IPS DF 19.7 (cell line): ENCODE data around the gene CCPG1.

Source experiments
- DNase-seq: peaks from one replicate; pipeline ENCODE4 v3.0.0-alpha.2; 2013; ENCODE audit warnings: low read depth, low spot score

CCPG1 gene

DNA sequence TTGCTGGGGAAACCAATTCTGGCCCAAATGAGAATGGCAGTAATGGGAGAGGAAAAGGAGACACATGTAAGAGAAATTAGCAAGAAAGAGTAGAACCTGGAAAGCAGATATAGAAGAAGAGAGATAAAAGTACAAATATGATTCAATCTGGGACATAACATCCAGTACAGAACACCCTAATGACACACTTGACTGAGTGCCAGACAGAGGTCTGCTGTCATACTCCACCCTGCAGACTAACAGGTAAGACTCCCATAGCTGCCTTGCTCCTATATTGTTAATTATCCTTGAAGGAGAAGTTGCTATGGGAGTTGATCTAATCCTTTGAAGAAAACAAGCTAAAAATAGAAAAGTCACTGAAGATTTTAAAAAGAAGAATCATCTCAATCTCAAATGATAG is 21.1 kb downstream of the CCPG1 start:
- no peak for DNase-seq

DNA sequence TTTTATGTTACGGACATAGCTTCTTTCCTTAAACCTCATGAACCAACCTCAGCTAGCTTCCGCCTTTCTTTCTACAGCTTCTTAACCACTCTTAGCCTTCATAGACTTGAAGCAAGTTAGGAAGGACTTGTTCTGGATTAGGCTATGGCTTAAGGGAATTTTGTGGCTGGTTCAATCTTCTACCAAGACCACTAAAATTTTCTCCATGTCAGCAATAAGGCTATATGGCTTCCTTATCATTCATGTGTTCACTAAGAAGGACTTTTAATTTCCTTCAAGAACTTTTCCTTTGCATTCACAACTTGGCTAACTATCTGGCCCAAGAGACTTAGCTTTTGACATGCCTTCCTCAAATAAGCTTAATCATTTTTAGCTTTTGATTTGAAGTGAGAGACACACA is 24.5 kb downstream of the CCPG1 start:
- no peak for DNase-seq

DNA sequence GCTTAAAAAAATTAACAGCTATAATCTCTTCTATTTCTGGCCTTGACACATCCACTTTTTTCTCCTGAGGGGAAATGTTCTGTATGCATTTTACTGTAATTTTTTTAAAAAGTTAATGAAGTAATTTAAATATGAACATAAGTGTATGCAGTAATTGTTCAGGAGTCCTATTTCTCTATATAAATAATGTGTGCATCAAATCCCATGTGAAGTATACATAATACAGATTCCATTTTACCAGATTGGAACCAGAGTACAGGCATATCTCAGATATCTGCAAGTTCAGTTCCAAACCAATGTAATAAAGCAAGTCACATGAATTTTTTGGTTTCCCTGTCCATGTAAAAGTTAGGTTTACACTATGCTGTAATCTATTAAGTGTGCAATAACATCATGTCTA is 26.6 kb downstream of the CCPG1 start:
- DNase-seq, result no peak

DNA sequence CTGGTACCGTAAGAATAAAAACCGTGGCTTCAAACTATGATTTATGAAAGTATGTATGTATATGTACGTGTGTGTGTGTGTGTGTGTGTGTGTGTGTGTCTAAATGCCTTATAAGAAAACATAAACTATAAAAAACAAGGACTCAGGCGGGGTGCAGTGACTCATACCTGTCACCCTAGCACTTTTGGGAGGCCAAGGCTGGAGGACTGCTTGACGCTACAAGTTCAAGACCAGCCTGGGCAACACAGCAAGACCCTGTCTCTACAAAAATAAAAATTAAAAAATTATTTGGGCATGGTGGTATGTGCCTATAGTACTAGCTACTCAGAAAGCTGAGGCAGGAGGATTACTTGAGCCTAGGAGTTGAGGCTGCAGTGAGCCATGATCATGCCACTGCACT is 29.1 kb downstream of the CCPG1 start:
- DNase-seq, result no peak

DNA sequence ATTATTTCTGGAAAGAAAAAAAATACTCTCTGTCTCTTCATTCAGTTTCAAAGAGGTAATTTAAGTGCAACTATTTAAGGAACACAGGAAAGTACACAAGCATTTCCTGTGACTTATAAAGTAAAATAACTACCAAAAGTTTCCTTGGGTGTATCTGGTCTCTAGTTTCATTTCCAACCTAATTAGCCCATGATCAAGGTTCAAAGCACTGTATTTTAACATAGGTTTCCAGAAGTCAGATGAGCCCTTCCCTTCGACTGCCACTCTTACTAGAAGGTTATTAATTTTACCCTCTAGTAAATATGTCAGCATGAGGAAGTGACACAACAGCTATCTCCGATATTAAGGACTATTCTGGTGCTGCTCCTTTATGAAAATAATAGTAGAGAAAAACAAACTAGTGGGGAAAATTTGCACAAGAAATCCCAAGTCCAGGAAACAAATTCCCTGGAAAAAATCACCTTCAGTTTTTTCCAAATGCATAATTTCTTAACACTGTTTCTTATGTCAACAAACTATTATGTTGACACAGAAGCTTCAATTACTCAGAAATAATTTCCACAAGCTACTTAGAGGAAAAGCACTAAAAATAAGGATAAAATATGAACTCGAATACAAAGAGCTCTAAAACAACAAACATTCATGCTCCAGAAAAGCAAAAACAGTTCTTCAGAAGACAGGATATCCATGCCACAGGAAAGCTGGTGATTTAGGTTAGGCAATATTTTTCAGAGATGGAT is 35.3 kb downstream of the CCPG1 start:
- DNase-seq, result no peak

DNA sequence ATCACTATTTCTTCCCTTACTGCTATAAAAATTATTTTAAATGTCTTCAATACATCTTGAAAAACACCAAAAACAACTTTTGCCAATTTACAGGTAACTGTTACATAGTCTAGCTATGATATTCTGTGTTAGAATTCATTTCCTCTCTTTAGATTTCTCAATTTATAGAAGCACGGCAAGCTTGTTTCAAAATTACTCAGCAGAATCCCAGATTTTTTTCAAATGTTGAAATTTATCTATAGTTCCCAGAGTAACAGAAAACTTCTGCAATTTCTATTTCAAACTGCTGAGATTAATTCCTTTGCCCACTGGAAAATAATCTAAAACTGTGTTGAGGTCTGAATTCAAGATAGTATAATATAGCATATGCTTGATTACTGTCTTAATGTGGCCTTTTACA is 41.2 kb downstream of the CCPG1 start:
- DNase-seq, result no peak

DNA sequence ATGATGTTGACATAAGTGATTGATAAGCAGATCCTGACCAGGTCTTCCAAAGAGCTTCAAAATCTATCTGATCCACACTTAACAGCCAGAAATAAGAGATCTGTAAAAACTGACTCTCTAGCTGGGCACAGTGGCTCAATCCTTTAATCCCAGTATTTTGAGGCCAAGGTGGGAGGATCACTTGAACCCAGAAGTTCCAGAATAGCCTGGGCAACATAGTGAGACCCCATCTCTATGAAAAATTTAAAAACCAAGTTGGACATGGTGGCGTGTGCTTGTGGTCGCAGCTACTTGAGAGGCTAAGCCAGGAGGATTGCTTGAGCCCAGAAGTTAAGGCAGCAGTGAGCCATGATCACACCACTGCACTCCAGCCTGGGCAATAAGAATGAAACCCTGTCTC is 45.5 kb downstream of the CCPG1 start:
- no peak for DNase-seq

DNA sequence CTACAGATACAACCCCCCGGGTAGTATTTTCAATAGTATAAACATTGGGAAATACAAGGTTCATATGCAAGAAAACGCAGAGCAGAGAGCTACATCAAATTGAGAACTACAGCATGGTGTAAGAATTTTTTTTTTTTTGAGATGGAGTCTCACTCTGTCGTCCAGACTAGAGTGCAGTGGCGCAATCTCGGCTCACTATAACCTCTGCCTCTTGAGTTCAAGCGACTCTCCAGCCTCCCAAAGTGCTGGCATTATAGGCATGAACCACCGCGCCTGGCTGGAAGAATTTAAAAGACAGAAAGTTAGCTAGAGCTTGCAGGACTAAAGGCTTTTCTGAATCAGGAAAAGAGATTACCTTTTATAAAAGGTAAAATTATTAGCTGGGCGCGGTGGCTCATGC is 47.1 kb downstream of the CCPG1 start:
- no peak for DNase-seq

DNA sequence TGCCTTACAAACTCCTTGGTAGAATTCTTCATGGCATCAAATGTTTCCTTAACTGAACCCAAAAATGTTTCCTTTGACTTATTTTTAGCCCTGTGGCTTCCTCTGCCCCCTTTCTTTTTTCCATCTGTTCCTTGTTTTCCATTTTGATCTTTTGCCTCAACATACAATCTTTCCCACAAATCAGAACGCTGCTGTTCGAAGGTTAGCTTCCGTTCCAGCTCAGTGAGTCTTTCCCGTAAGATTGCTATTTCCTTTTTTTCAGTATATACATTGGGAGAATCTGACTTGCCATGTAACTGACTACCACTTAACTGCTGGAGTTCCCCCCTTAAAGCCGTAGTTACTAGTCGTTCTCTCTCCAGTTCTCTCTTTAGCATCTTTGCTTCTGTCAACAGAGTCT is 47.9 kb downstream of the CCPG1 start:
- no peak for DNase-seq

DNA sequence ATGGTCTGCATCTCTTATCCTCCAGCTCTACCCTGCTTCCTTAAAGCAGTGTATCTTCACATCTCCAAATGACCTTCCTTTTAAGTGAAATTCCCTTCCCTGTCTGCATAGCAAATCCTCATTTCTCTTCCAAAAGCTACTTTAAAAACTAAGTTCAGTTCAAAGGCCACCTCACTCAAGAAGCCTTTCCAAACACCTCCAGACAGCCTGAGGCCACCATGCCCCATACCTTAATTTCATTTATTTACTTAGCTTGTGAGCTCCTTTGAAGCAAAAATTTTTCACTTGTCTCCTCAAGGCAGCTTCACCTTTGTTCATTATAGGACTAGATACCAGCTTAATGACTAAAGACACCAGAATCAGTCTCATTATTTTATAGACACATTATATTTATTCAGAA is 49.7 kb downstream of the CCPG1 start:
- no peak for DNase-seq

DNA sequence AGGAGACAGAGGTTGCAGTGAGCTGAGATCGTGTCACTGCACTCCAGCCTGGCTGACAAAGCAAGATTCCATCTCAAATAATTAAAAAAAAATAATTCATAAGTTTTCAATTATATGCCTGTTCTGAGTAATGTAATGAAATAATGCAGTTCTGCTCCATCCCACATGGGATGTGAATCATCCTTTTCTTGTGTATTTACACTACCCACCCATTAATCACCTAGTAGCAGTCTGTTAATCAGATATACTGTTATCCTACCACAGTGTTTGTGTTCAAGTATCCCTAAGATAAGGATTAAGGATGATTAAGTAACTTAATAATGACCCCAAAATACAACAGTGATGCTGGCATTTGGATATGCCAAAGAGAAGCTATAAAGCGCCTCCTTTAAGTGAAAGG is 50.4 kb downstream of the CCPG1 start:
- no peak for DNase-seq

DNA sequence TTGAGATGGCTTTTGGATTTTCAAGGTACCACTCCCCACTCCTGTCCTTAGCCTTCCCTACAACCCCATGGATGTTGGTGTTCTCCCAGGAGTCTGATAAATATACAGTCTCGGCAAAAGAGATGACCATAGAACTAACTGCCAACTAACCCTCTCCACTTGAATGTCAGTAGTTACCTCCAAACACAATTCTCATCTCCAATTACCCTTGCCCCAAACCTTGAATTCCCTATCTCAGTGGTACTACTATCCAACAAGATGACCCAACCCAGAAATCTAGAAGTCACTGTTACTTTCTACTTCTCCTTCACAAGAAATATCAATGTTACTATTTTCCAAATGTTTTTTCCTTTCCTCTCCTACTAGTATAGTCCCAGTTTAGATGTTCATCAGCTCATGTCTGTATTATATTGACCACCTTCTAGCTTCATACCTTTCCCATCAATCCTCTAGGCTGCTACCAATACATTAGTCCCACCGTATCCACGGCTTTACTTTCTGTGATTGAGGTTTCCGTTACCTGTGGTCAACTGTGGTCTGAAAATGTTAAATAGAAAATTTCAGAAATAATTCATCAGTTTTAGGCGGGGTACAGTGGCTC is 51.1 kb downstream of the CCPG1 start:
- no peak for DNase-seq

DNA sequence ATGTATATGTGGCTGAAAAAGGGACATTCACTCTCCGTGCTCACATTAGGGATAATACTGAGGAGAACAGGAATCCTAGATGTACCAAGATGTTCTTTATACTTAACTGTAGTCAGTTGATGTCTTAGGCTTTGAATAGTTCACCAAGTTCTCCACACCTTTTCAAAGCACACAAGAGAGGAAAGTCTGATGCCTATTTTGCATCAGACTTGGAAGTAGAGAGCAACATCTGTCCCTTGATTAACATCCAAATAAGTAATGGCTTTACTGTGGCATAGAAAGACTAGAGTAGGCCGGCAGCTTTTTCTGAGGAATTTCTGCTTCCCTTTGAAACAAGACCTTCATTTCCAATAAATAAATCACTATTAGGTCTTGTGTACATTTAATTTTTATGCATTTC is 55.1 kb downstream of the CCPG1 start:
- DNase-seq, result no peak

DNA sequence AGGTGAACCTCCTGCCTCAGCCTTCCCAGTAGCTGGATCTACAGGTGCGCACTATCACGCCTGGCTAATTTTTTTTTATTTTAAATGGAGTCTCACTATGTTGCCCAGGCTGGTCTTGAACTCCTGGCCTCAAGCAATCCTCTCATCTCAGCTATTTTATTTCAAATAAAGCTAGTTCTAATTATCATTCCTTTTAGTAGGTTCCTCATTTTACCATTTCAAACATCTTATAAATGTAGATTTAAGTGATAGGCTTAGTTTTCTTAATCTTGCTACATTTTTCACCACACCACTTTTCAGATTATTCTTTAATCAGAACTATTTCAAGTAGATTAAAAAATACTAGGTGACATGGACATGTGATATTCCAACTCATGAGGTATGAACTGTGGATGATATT is 58.9 kb downstream of the CCPG1 start:
- no peak for DNase-seq

DNA sequence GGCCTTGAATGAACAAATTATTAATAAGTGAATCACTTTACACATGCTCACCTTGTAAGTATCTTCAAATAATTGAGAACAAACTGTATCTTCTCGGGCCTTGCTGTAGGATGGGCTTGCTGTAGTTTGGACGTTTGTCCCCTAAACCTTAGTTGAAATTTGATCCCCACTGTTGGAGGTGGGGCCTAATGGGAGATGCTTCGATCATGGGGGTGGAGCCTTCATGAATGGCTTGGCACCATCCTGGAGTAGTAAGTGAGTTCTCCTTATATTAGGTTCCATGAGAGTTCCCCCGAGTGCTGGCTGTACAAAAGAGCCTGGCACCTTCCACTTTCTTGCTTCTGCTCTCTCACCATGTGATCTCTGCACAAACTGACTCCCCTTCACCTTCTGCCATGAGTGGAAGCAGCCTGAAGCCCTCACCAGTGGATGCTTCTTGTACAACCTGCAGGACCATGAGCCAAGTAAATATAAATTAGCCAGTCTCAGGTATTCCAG is 59.8 kb downstream of the CCPG1 start:
- DNase-seq, result no peak

DNA sequence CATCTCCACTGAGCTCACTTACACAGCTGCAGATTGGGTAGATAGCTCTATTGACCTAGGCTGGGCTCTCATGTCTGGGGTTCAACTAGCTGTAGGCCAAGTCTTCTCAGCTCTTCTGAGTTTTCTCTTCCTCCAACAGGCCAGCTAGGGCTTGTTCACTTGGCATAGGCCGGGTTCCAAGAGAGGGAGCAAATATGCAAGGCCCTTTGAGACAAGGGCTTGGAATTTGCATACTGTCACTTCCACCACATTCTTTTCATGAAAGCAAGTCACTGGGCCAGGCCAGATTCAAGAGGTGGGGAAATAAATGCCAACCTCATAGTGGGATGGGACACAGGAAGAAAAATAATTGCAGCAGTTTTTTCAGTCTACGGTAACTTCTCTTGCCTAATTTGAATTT is 64.0 kb downstream of the CCPG1 start:
- peak; percentile 42 for DNase-seq

DNA sequence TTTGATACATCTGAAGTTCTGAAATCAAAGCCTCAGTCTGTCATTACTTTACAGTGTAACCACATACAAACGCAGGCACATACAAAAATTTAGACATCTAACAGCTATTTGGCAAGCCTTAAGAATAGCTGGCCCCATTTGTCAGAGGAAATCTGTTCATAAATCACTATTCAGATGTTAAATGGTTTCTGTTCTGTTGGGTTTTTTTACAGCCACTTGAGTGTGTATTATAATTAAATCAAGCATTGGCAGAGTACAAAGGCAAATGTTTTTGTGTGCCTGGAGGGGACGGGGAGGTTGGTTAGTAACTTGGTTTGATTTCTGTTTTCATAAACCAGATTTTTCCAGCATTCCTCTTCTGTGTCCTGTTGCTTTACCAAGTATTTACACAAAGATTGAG is 65.0 kb downstream of the CCPG1 start:
- DNase-seq, result no peak

DNA sequence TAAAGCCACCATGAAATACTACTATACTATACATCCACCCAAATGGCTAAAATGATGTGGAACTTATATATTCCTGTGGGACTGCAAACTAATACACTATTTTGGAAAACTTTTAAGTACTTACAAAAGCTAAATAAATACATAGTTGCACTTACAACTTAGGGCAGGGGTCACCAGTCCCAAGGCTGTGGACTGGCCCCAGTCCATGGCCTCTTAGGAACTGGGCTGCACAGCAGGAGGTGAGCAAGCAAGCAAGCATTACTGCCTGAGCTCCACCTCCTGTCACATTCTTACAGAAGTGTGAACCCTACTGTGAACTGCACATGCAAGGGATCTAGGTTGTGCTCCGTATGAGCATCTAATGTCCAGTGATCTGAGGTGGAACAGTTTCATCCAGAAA is 71.0 kb downstream of the CCPG1 start:
- no peak for DNase-seq

DNA sequence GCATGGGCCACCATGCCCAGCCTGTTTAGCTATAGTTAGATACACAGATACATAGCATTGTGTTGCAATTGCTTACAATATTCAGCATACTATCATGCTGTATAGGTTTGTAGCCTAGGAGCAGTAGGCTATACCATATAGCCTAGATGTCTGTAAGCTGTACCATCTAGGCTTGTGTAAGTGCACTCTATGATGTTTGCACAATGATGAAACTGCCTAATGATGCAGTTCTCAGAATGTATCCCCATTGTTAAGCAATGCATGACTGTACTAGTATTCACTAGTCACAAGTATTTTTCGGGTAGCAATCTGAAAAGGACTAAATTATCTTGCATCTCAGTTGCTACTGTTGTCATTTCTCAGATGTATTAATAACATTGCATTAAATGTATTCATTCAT is 73.2 kb downstream of the CCPG1 start:
- no peak for DNase-seq

DNA sequence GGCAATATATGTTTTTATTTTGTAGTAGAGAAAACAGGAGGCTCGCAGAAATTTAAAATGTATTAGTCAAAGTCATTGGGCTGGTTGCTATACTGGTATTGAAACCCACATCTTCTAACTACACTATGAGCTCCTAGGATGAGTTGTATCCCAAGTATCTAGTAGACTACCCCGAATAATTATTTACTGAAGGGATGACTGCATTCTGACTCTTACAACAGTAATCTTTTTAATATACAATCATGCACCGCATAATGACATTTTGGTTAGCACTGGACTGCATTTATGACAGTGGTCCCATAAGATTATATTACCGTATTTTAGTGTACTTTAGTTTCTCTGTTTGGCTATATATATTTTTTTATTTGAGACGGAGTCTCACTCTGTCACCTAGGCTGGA is 73.8 kb downstream of the CCPG1 start:
- no peak for DNase-seq

DNA sequence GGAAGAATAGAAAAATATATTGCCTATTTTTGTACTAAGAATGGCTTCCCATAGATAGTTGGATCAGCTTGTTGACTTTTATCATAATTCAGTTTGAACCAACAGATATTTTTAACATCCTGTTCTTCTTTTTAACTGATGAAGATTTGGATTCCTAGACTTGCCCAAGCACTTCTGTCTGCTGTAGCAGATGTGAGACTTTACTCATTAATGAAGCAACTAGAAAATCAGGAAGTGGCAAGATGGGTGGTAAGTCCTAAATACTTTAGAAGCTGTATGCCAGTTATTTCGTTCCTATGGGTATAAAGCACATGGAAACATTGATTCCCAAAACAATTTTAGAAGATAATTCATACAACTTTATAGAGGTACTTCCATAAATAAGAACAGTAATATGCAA is 80.8 kb downstream of the CCPG1 start:
- no peak for DNase-seq

DNA sequence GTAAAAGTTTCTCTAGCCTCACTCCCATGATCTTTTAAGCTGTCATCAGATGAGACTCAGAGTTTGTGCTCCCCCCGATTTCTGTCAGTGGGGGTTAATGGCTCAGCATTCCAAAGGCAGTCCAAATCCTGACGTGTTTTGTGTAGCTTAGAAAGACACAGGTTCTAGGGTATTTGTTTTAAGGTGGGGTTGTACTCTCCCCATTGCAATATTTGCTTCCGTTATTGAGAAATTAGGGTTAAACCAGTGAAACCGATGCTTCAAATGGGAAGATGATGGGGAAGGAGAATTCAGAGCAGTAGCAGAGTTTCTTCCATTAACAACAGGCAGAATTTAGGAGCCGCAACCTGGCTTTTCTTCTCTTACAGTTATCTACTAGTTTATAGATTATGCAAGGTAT is 85.7 kb downstream of the CCPG1 start:
- DNase-seq, result no peak

DNA sequence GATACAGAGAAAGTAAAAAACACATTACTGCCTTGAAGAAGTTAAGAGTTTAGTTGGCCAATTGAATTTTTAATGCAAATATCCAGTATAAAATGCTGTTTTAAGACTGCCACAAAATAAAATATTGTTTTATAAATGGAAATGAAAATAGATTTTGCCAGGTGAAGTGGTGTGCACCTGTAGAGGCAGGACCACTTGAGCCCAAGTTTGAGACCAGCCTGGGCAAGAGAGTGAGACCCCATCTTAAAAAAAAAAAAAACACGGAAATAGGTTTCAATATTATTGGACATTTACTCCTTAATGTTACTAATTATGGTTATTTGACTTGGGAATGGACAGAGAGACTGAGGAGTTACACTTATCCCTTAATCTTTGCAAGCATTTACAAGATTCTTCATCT is 87.2 kb downstream of the CCPG1 start:
- DNase-seq, result no peak

DNA sequence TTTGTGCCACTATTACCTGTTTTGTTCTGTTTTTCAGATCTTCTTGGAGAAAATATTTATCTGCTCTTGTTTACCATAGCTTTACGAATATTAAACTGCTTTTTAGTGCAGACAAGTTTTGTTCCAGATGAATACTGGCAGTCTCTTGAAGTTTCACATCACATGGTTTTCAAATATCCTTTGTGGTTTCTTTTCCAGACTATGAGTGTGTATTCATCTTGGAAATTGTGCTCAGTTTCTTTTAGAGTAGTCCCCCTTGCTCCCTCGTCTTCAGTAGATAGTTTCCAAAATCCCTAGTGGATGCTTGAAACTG is 88.0 kb downstream of the CCPG1 start:
- DNase-seq, result no peak
